ENCODE data around the gene PRKAG1.

The PRKAG1 gene

DNA sequence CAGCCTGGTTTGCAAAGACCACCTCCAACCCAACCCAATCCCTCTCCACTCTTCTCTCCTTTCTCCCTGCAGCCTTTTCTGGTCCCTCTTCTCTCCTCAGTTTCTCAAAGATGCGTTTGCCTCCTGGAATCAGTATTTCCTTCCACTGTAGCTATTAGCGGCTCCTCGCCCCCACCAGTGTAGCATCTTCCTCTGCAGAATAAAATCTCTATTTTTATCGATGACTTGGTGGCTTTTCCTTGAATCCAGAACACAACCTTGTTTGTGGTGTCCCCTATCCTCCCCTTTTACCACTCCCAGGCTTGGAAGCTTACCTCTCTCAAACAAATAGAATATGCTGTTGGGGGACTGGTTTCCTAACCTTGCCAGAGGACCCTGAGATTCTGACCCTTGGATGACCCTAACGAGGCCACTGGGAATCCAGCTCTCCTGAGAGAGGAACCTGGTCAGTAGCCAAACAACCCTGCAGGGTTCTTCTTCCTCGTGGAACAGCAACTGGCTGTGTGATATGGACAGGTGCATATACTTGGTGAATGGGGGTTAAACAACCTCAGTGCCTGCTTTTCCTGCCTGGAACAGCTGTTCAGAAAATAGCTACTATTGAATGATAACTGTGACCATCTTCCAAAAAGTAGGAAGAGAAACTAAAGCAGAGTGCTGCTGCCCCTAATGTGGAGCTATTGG lies 36.0 kb downstream of the PRKAG1 start:
- Histone ChIP-seq H3K9ac (ENCODE audit: low read depth in 1 of 2, low read length in 2 of 2) (no peak overlapping the region), H3K27ac (ENCODE audit: low read depth in 2 of 2, low read length in 2 of 2) (no peak overlapping the region), H3K36me3 (ENCODE audit: control insufficient read depth in 2 of 2, insufficient read depth in 2 of 2, low read length in 2 of 2) (no peaks in the 10 kb centered on the region), H3K9me3 (ENCODE audit: control insufficient read depth in 2 of 2, low read length in 2 of 2) (peaks cover 0 to 2% of the 10 kb centered on the region in 2 donors), H3K27me3 (ENCODE audit: control insufficient read depth in 2 of 2, insufficient read depth in 2 of 2, low read length in 2 of 2) (peaks cover 58 to 69% of the 10 kb centered on the region in 2 donors), H3K4me1 (ENCODE audit: control insufficient read depth in 2 of 2, insufficient read depth in 2 of 2, low read length in 2 of 2) (peaks cover 36 to 40% of the 10 kb centered on the region in 2 donors), H3K4me3 (ENCODE audit: low read length in 2 of 2) (no peak overlapping the region)

DNA sequence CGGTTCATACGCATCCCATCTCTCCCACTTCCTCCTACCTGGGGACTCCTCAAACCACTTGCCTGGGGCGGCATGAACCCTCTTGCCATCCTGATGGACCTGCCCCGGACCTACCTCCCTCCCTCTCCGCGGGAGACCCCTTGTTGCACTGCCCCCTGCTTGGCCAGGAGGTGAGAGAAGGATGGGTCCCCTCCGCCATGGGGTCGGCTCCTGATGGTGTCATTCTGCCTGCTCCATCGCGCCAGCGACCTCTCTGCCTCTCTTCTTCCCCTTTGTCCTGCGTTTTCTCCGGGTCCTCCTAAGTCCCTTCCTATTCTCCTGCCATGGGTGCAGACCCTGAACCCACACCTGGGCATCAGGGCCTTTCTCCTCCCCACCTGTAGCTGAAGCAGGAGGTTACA lies 36.8 kb downstream of the PRKAG1 start:
- no peak overlapping the region for H3K9ac ChIP-seq (ENCODE audit: low read depth in 1 of 2, low read length in 2 of 2)

DNA sequence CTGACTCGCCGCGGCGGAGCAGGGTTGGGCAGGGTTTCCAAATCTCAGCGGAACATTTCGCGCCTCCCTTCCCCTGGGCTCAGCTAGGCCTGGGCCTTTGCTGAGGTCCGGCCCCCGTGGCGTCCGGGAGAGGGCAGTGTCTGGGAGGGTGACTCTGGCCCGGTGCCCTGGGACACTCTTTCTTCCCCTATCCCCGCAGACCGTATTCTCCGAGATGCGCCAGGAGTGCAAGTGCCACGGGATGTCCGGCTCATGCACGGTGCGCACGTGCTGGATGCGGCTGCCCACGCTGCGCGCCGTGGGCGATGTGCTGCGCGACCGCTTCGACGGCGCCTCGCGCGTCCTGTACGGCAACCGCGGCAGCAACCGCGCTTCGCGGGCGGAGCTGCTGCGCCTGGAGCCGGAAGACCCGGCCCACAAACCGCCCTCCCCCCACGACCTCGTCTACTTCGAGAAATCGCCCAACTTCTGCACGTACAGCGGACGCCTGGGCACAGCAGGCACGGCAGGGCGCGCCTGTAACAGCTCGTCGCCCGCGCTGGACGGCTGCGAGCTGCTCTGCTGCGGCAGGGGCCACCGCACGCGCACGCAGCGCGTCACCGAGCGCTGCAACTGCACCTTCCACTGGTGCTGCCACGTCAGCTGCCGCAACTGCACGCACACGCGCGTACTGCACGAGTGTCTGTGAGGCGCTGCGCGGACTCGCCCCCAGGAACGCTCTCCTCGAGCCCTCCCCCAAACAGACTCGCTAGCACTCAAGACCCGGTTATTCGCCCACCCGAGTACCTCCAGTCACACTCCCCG lies 37.4 kb downstream of the PRKAG1 start:
- Histone ChIP-seq H3K4me1 (ENCODE audit: control insufficient read depth in 2 of 2, insufficient read depth in 2 of 2, low read length in 2 of 2) (peaks cover 36 to 45% of the 10 kb centered on the region in 2 donors), H3K9me3 (ENCODE audit: control insufficient read depth in 2 of 2, low read length in 2 of 2) (peaks cover 0 to 2% of the 10 kb centered on the region in 2 donors), H3K27ac (ENCODE audit: low read depth in 2 of 2, low read length in 2 of 2) (no peak overlapping the region), H3K36me3 (ENCODE audit: control insufficient read depth in 2 of 2, insufficient read depth in 2 of 2, low read length in 2 of 2) (no peaks in the 10 kb centered on the region), H3K4me3 (ENCODE audit: low read length in 2 of 2) (peak overlapping the region; percentile 46 to 58), H3K9ac (ENCODE audit: low read depth in 1 of 2, low read length in 2 of 2) (no peak overlapping the region), H3K27me3 (ENCODE audit: control insufficient read depth in 2 of 2, insufficient read depth in 2 of 2, low read length in 2 of 2) (peaks cover 63 to 73% of the 10 kb centered on the region in 2 donors)

More for the DNA sequence above, 36.8 kb downstream of the PRKAG1 start:
- Histone ChIP-seq H3K9me3 (ENCODE audit: control insufficient read depth in 2 of 2, low read length in 2 of 2) (peaks cover 0 to 2% of the 10 kb centered on the region in 2 donors), H3K4me1 (ENCODE audit: control insufficient read depth in 2 of 2, insufficient read depth in 2 of 2, low read length in 2 of 2) (peaks cover 36 to 45% of the 10 kb centered on the region in 2 donors), H3K36me3 (ENCODE audit: control insufficient read depth in 2 of 2, insufficient read depth in 2 of 2, low read length in 2 of 2) (no peaks in the 10 kb centered on the region), H3K27me3 (ENCODE audit: control insufficient read depth in 2 of 2, insufficient read depth in 2 of 2, low read length in 2 of 2) (peaks cover 63 to 72% of the 10 kb centered on the region in 2 donors), H3K4me3 (ENCODE audit: low read length in 2 of 2) (peak overlapping the region in 1 of 2 donors; percentile 58), H3K27ac (ENCODE audit: low read depth in 2 of 2, low read length in 2 of 2) (no peak overlapping the region)

- peak overlapping the region in 1 of 2 donors; percentile 24 for H3K9ac ChIP-seq (ENCODE audit: low read depth in 1 of 2, low read length in 2 of 2)
- peak overlapping the region; percentile 46 to 58 for H3K4me3 ChIP-seq (ENCODE audit: low read length in 2 of 2)
- peaks cover 33 to 38% of the 10 kb centered on the region in 2 donors for H3K4me1 ChIP-seq (ENCODE audit: control insufficient read depth in 2 of 2, insufficient read depth in 2 of 2, low read length in 2 of 2)
- H3K36me3 ChIP-seq (ENCODE audit: control insufficient read depth in 2 of 2, insufficient read depth in 2 of 2, low read length in 2 of 2): no peaks in the 10 kb centered on the region
- no peak overlapping the region for H3K27ac ChIP-seq (ENCODE audit: low read depth in 2 of 2, low read length in 2 of 2)
- peaks cover 0 to 2% of the 10 kb centered on the region in 2 donors for H3K9me3 ChIP-seq (ENCODE audit: control insufficient read depth in 2 of 2, low read length in 2 of 2)
- H3K27me3 ChIP-seq (ENCODE audit: control insufficient read depth in 2 of 2, insufficient read depth in 2 of 2, low read length in 2 of 2): peaks cover 66 to 75% of the 10 kb centered on the region in 2 donors
Observed at GRCh38 chr12:48980389-48980952, 38.1 kb downstream of the PRKAG1 start.

GRCh38 chr12:48979602-48980388 lies 38.8 kb downstream of the PRKAG1 start:
- Histone ChIP-seq H3K4me1 (ENCODE audit: control insufficient read depth in 2 of 2, insufficient read depth in 2 of 2, low read length in 2 of 2) (peaks cover 33 to 36% of the 10 kb centered on the region in 2 donors), H3K36me3 (ENCODE audit: control insufficient read depth in 2 of 2, insufficient read depth in 2 of 2, low read length in 2 of 2) (no peaks in the 10 kb centered on the region), H3K9ac (ENCODE audit: low read depth in 1 of 2, low read length in 2 of 2) (peak overlapping the region in 1 of 2 donors; percentile 24), H3K4me3 (ENCODE audit: low read length in 2 of 2) (peak overlapping the region; percentile 50 to 58), H3K9me3 (ENCODE audit: control insufficient read depth in 2 of 2, low read length in 2 of 2) (peaks cover 0 to 2% of the 10 kb centered on the region in 2 donors), H3K27me3 (ENCODE audit: control insufficient read depth in 2 of 2, insufficient read depth in 2 of 2, low read length in 2 of 2) (peaks cover 63 to 78% of the 10 kb centered on the region in 2 donors), H3K27ac (ENCODE audit: low read depth in 2 of 2, low read length in 2 of 2) (no peak overlapping the region)

- Histone ChIP-seq H3K36me3 (ENCODE audit: control insufficient read depth in 2 of 2, insufficient read depth in 2 of 2, low read length in 2 of 2) (no peaks in the 10 kb centered on the region), H3K4me3 (ENCODE audit: low read length in 2 of 2) (peak overlapping the region; percentile 50 to 58), H3K27ac (ENCODE audit: low read depth in 2 of 2, low read length in 2 of 2) (no peak overlapping the region), H3K9me3 (ENCODE audit: control insufficient read depth in 2 of 2, low read length in 2 of 2) (peaks cover 0 to 2% of the 10 kb centered on the region in 2 donors), H3K4me1 (ENCODE audit: control insufficient read depth in 2 of 2, insufficient read depth in 2 of 2, low read length in 2 of 2) (peaks cover 33 to 36% of the 10 kb centered on the region in 2 donors), H3K27me3 (ENCODE audit: control insufficient read depth in 2 of 2, insufficient read depth in 2 of 2, low read length in 2 of 2) (peaks cover 64 to 75% of the 10 kb centered on the region in 2 donors), H3K9ac (ENCODE audit: low read depth in 1 of 2, low read length in 2 of 2) (peak overlapping the region in 1 of 2 donors; percentile 15)
Observed at GRCh38 chr12:48978741-48979601, 39.6 kb downstream of the PRKAG1 start.

- peak within 1 kb of the TSS in 1 of 2 donors; percentile 15 for H3K9ac ChIP-seq (ENCODE audit: low read depth in 1 of 2, low read length in 2 of 2)
- peaks cover 67 to 75% of the 10 kb centered on the region in 2 donors for H3K27me3 ChIP-seq (ENCODE audit: control insufficient read depth in 2 of 2, insufficient read depth in 2 of 2, low read length in 2 of 2)
- peak within 1 kb of the TSS; percentile 50 to 58 for H3K4me3 ChIP-seq (ENCODE audit: low read length in 2 of 2)
- peaks cover 33 to 36% of the 10 kb centered on the region in 2 donors for H3K4me1 ChIP-seq (ENCODE audit: control insufficient read depth in 2 of 2, insufficient read depth in 2 of 2, low read length in 2 of 2)
- H3K9me3 ChIP-seq (ENCODE audit: control insufficient read depth in 2 of 2, low read length in 2 of 2): peaks cover 0 to 2% of the 10 kb centered on the region in 2 donors
- no peak within 1 kb of the TSS for H3K27ac ChIP-seq (ENCODE audit: low read depth in 2 of 2, low read length in 2 of 2)
- no peaks in the 10 kb centered on the region for H3K36me3 ChIP-seq (ENCODE audit: control insufficient read depth in 2 of 2, insufficient read depth in 2 of 2, low read length in 2 of 2)
Observed at GRCh38 chr12:48978291-48978740, 40.3 kb downstream of the PRKAG1 start, which contains the start of gene WNT1. Gene WNT1 (plus strand): TSS chr12:48978322. CDS start chr12:48978651, 329 bp downstream.

DNA sequence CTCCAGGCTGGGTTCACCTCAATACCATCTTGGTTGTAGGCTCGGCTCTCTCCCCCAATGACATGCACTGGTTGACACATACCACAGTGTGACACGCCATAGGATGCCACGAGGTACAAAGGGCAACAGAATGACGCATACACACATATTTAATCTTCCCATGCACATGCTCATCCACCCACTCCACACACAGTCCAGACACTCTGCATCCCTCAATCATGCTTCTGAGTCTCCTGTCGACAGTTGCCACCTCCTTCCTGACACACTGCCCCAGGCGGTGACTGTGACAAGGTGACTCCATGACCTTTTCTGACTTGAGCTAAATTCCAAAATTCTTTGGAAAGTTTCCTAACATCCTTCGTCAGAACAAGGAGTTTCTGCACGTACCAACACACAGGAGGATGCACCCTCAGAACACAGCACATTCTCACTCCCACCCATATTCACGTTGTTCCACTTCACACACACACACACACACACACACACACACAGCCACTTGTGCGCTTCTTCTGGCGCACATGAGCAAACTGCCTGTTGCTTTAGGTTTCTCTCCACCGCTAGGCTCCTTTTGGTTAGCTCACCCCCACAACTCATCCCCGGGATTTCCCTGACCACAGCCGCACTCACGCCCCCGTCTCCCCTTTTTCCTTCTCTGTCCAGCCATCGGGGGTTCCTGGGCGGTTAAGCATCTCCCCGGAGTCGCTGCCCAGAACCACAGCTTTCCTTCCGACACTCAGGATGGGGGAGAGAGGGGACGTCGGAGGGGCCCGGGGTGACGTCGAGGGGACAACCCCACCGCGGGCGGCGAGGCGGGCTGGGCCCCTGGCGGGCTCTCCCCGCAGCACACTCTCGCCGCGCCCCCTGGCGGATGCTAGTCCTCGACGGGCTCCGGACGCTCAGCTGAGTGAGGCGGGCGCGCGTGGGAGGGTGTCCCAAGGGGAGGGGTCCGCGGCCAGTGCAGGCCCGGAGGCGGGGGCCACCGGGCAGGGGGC lies 41.0 kb downstream of the PRKAG1 start:
- Histone ChIP-seq H3K9ac (ENCODE audit: low read depth in 1 of 2, low read length in 2 of 2) (no peak overlapping the region), H3K4me1 (ENCODE audit: control insufficient read depth in 2 of 2, insufficient read depth in 2 of 2, low read length in 2 of 2) (peaks cover 33 to 36% of the 10 kb centered on the region in 2 donors), H3K4me3 (ENCODE audit: low read length in 2 of 2) (peak overlapping the region in 1 of 2 donors; percentile 7), H3K9me3 (ENCODE audit: control insufficient read depth in 2 of 2, low read length in 2 of 2) (peaks cover 0 to 2% of the 10 kb centered on the region in 2 donors), H3K36me3 (ENCODE audit: control insufficient read depth in 2 of 2, insufficient read depth in 2 of 2, low read length in 2 of 2) (no peaks in the 10 kb centered on the region), H3K27ac (ENCODE audit: low read depth in 2 of 2, low read length in 2 of 2) (no peak overlapping the region), H3K27me3 (ENCODE audit: control insufficient read depth in 2 of 2, insufficient read depth in 2 of 2, low read length in 2 of 2) (peaks cover 70 to 81% of the 10 kb centered on the region in 2 donors)
